Measurements from ENCODE around the gene IQGAP2.

DNA sequence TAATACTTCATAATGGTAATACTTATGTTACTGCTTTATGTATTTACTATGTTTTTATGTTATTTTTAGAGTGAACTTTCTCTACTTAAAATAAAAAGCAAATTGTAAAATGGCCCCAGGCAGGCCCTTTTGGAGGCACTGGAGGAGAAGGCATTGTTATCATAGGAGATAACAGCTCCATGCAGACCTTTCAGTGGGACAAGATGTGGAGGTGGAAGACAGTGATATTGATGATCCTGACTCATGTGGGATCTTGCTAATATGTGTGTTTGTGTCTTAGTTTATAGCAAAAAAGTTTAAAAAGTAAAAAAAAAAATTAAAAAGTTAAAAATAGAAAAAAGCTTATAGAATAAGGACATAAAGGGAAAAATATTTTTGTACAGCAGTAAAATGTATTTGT lies 74.5 kb downstream of the IQGAP2 start:
- TF ChIP-seq GATA3 (IDR thresholded peaks at IDR 0.05; ENCODE audit: low read depth, low read length) (no peak), GATA2 (IDR thresholded peaks at IDR 0.05; ENCODE audit: low read depth, low read length) (no peak)

Data from SH-SY5Y (cell line).